PFSK-1 (cell line): ENCODE results near the gene ABCF3.

Experiments used
- FOXP2 ChIP-seq: optimal IDR thresholded peaks from 2 replicates; pipeline ENCODE3; 2011; ENCODE audit warnings: borderline replicate concordance, control low read depth, inconsistent platforms; ENCODE audit not compliant: insufficient read depth; ENCODE audit errors: extremely low read length, extremely low read depth
- POLR2AphosphoS5 ChIP-seq: IDR thresholded peaks from 2 replicates; pipeline ENCODE4 v1.6.1; 2012; ENCODE audit warnings: low read depth, mild to moderate bottlenecking, control low read depth, low read length, moderate library complexity
- REST ChIP-seq, 2 experiments: IDR thresholded peaks; 2 replicates each; pipeline versions ENCODE4 v1.6.1 to v1.8.0; 2011 to 2012; ENCODE audit warnings: low read depth in 2 of 2, low read length in 2 of 2, control low read depth in 1 of 2, inconsistent platforms in 1 of 2, mild to moderate bottlenecking in 1 of 2, moderate library complexity in 1 of 2; ENCODE audit not compliant: insufficient read depth in 1 of 2
- SIN3A ChIP-seq: IDR thresholded peaks from 2 replicates; pipeline ENCODE4 v1.6.1; 2012; ENCODE audit warnings: mild to moderate bottlenecking, low read length, moderate library complexity, borderline replicate concordance; ENCODE audit not compliant: insufficient read depth
- TAF1 ChIP-seq: IDR thresholded peaks from 2 replicates; pipeline ENCODE4 v1.6.1; 2012; ENCODE audit warnings: low read length, control low read depth, borderline replicate concordance; ENCODE audit not compliant: insufficient read depth

Gene ABCF3

DNA sequence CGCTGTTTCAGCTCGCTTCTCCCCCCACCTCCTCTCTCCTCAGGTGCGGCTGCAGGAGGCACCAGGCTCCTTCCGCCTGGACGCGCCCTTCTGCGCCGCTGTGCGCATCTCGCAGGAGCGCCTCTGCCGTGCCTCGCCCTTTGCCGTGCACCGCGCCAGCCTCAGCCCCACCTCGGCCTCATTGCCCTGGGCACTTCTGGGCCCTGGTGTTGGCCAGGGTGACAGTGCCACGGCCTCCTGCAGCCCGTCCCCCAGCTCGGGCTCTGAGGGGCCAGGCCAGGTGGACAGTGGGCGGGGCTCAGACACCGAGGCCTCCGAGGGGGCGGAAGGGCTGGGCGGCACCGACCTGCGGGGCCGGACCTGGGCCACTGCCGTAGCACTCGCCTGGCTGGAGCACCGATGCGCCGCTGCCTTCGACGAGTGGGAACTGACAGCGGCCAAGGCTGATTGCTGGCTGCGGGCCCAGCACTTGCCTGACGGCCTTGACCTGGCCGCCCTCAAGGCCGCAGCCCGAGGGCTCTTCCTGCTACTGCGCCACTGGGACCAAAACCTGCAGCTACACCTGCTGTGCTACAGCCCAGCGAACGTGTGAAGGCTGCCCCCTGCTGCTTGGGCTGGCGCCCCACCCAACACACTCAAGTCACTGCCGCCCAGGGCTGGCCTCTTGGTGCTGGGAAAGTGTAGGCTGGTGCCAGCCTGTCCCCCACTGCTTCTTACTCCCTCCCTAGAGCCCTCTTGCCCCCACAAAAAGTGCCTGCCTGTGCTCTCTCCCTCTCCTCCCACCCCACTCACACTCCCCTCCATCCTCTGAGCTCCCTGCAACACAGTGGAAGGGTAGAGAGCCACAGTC lies 55.7 kb downstream of the ABCF3 start:
- TF ChIP-seq POLR2AphosphoS5 (no peak), FOXP2 (no peak), TAF1 (no peak), REST (IDR thresholded peaks at IDR 0.05; ENCODE audit: insufficient read depth in 1 of 2, low read depth in 2 of 2, low read length in 2 of 2) (no peak), SIN3A (no peak)

GRCh38 chr3:184242297-184242685 lies 56.3 kb downstream of the ABCF3 start:
- no peak for TF ChIP-seq FOXP2
- TF ChIP-seq REST (IDR thresholded peaks at IDR 0.05; ENCODE audit: insufficient read depth in 1 of 2, low read depth in 2 of 2, low read length in 2 of 2) = no peak
- TF ChIP-seq TAF1 = no peak
- no peak for TF ChIP-seq SIN3A
- TF ChIP-seq POLR2AphosphoS5 = no peak
